GM12872 (cell line): ENCODE measurements around the gene GK.

Experiments used
- CTCF ChIP-seq: IDR thresholded peaks from 3 replicates; pipeline ENCODE4 v1.5.1; 2011; ENCODE audit warnings: low read depth, mild to moderate bottlenecking, low read length, moderate library complexity; ENCODE audit not compliant: insufficient read depth

The GK gene

GRCh38 chrX:30620125-30620524, 33.1 kb upstream of the GK start:
- TF ChIP-seq CTCF, result no peak

- no peak for TF ChIP-seq CTCF
These were observed 32.1 kb upstream of the GK start for GRCh38 chrX:30620980-30621618.

GRCh38 chrX:30622361-30622760, 30.9 kb upstream of the GK start:
- no peak for TF ChIP-seq CTCF

- TF ChIP-seq CTCF, result no peak
These were observed 26.8 kb upstream of the GK start for GRCh38 chrX:30626402-30626801.

- no peak for TF ChIP-seq CTCF
These were observed 25.2 kb upstream of the GK start for GRCh38 chrX:30627818-30628652.

- peak; percentile 23; the same call in 1 of the 3 replicates for TF ChIP-seq CTCF
These were observed 17.6 kb upstream of the GK start for GRCh38 chrX:30635630-30636029.

GRCh38 chrX:30637874-30638815, 15.1 kb upstream of the GK start:
- no peak for TF ChIP-seq CTCF
